Stimulated activated CD4-positive, alpha-beta T cell treated with anti-CD3 and anti-CD28 coated beads, Interleukin-15, amount 100 ng/mL, for 24 hours (primary cell): ENCODE data around the gene RYK.

ENCODE experiments used
- DNase-seq: peaks from one replicate; pipeline ENCODE4 v3.0.0-alpha.2; 2020

The RYK gene

GRCh38 chr3:134146666-134147065 lies 104.0 kb downstream of the RYK start:
- DNase-seq: no peak

GRCh38 chr3:134145183-134145582 lies 105.5 kb downstream of the RYK start:
- DNase-seq: no peak

- no peak for DNase-seq
Observed at GRCh38 chr3:134144694-134145093, 106.0 kb downstream of the RYK start.

- DNase-seq: no peak
Observed at GRCh38 chr3:134143828-134144401, 106.7 kb downstream of the RYK start.

GRCh38 chr3:134136604-134137003 lies 114.1 kb downstream of the RYK start:
- DNase-seq: no peak

- DNase-seq: no peak
Observed at GRCh38 chr3:134134698-134135415, 115.8 kb downstream of the RYK start.

GRCh38 chr3:134134240-134134639 lies 116.4 kb downstream of the RYK start:
- no peak for DNase-seq

GRCh38 chr3:134132961-134133360 lies 117.7 kb downstream of the RYK start:
- DNase-seq: no peak

- no peak for DNase-seq
Observed at GRCh38 chr3:134126153-134126552, 124.5 kb downstream of the RYK start.

- no peak for DNase-seq
Observed at GRCh38 chr3:134114726-134115125, 135.9 kb downstream of the RYK start.

GRCh38 chr3:134111616-134112015 lies 139.0 kb downstream of the RYK start:
- no peak for DNase-seq

- DNase-seq: no peak
Observed at GRCh38 chr3:134110963-134111362, 139.7 kb downstream of the RYK start.
